Endothelial cell of umbilical vein (primary cell): ENCODE measurements around the gene CBY3. TPM values are rescaled to one million over a fixed set of nuclear protein-coding genes. Genes with fewer than 3 reads are reported as not detected.

Source experiments
- BruUV-seq: library from RNA; stranded (reverse); fragments of 400-500 nt; replicated peaks from 2 replicates; lab custom pipeline; 2021; lab: Mats Ljungman, UMichigan
- CTCF ChIA-PET: fragments of 300-600, 350-600 bp; sonication (Branson Sonifier 250); formaldehyde crosslinking; loops from one replicate; lab custom pipeline; 2021; ENCODE audit warnings: antibody characterized with exemption, inconsistent platforms; lab: Charles Lee
- POLR2A ChIA-PET: fragments of 300-600, 350-600 bp; sonication (Branson Sonifier 250); formaldehyde crosslinking; loops from one replicate; lab custom pipeline; 2021; ENCODE audit warnings: antibody characterized with exemption, inconsistent platforms; lab: Charles Lee
- DNase-seq: peaks from one replicate; pipeline ENCODE4 v3.0.0-alpha.2; 2011; ENCODE audit warnings: low read depth, low spot score
- FAIRE-seq: peaks from 2 replicates; lab custom pipeline; 2011; peaks lifted over from hg19 to GRCh38; lab: Jason Lieb, UNC
- H2AFZ ChIP-seq: 2 replicates; pipeline ENCODE4 v1.6.0; 2012; ENCODE audit warnings: low read depth, low read length, control low read depth, inconsistent platforms
- H3K27ac ChIP-seq: 2 replicates; pipeline ENCODE4 v1.5.1; 2011; ENCODE audit warnings: low read depth, mild to moderate bottlenecking, control low read depth, low read length, moderate library complexity; ENCODE audit not compliant: insufficient read depth
- H3K27me3 ChIP-seq, 2 experiments: 2 replicates each; pipeline versions ENCODE4 v1.6.0 to v1.6.1; 2011; ENCODE audit warnings: low read length in 2 of 2, mixed read lengths in 1 of 2; ENCODE audit not compliant: control insufficient read depth in 2 of 2, insufficient read depth in 2 of 2
- H3K36me3 ChIP-seq, 2 experiments: 2 replicates in 1 of 2; 3 replicates in 1 of 2; pipeline ENCODE4 v1.5.1; 2011; ENCODE audit warnings: low read length in 2 of 2, mild to moderate bottlenecking in 1 of 2, moderate library complexity in 1 of 2; ENCODE audit not compliant: control insufficient read depth in 2 of 2, insufficient read depth in 2 of 2; ENCODE audit errors: extremely low read depth in 1 of 2
- H3K4me1 ChIP-seq: 3 replicates; pipeline ENCODE4 v1.5.1; 2011; ENCODE audit warnings: mild to moderate bottlenecking, low read length; ENCODE audit not compliant: control insufficient read depth, insufficient read depth; ENCODE audit errors: extremely low read depth
- H3K4me2 ChIP-seq: 2 replicates; pipeline ENCODE4 v1.6.1; 2011; ENCODE audit warnings: low read length, control low read depth, mixed read lengths; ENCODE audit not compliant: insufficient read depth
- H3K4me3 ChIP-seq, 3 experiments: fragments of 200-600 bp in 1 of 3; sonication (generic), shearing (Covaris generic) in 1 of 3; replicated peaks in 1 of 3; 2 replicates each; pipeline ENCODE4 v1.5.1; 2011 to 2016; ENCODE audit warnings: control low read depth in 3 of 3, low read length in 3 of 3, mild to moderate bottlenecking in 2 of 3, inconsistent platforms in 1 of 3, low read depth in 1 of 3, moderate library complexity in 1 of 3; ENCODE audit not compliant: insufficient read depth in 1 of 3
- H3K79me2 ChIP-seq: 2 replicates; pipeline ENCODE4 v1.6.0; 2012; ENCODE audit warnings: low read length, inconsistent platforms; ENCODE audit not compliant: control insufficient read depth, insufficient read depth
- H3K9ac ChIP-seq: replicated peaks from 2 replicates; pipeline ENCODE3; 2011; ENCODE audit warnings: low read length, control low read depth; ENCODE audit not compliant: insufficient read depth; ENCODE audit errors: extremely low read depth
- H3K9me1 ChIP-seq: replicated peaks from 3 replicates; pipeline ENCODE4 v1.6.0; 2011; ENCODE audit warnings: mild to moderate bottlenecking, low read length; ENCODE audit not compliant: control insufficient read depth, insufficient read depth; ENCODE audit errors: extremely low read depth
- H3K9me3 ChIP-seq: replicated peaks from 2 replicates; pipeline ENCODE4 v1.5.1; 2012; ENCODE audit warnings: low read length, inconsistent platforms; ENCODE audit not compliant: control insufficient read depth, insufficient read depth
- H4K20me1 ChIP-seq: replicated peaks from 2 replicates; pipeline ENCODE3; 2011; ENCODE audit warnings: mild to moderate bottlenecking, low read length; ENCODE audit not compliant: control insufficient read depth, insufficient read depth; ENCODE audit errors: extremely low read depth
- GATA2 ChIP-seq: IDR thresholded peaks from 2 replicates; pipeline ENCODE4 v1.7.0; 2011; ENCODE audit warnings: low read depth, mild to moderate bottlenecking, moderate library complexity, mixed read lengths, low read length; ENCODE audit not compliant: insufficient read length, insufficient read depth
- MAX ChIP-seq: IDR thresholded peaks from 2 replicates; pipeline ENCODE4 v1.6.1; 2011; ENCODE audit not compliant: insufficient read depth, insufficient read length
- POLR2A ChIP-seq: IDR thresholded peaks from 2 replicates; pipeline ENCODE4 v1.6.1; 2012; ENCODE audit warnings: low read depth, mild to moderate bottlenecking, control low read depth, low read length
- POLR2AphosphoS5 ChIP-seq: IDR thresholded peaks from 2 replicates; pipeline ENCODE4 v1.6.1; 2012; ENCODE audit warnings: low read depth, mild to moderate bottlenecking, control low read depth, low read length, moderate library complexity; ENCODE audit not compliant: insufficient read depth
- dilution Hi-C: fragments of 300-500 bp; cut with MboI; formaldehyde crosslinking; loops from one replicate; pipeline ENCODE4 v1.15.0; 2019; ENCODE audit warnings: low sequenced_read_pairs; ENCODE audit not compliant: extremely low pct_ligation_motif_present
- intact Hi-C: fragments of 100-400 bp; cut with micrococcal nuclease; formaldehyde crosslinking; loops from one replicate; pipeline ENCODE4 v1.10.0; 2022
- polyA plus RNA-seq, 4 experiments: library from polyadenylated mRNA; depleted of rRNA in 3 of 4; stranded (reverse) in 3 of 4; unstranded in 1 of 4; fragments of >200 nt; gene quantifications; 2 replicates each; pipeline versions ENCODE4 v1.2.1 to v1.2.3, GENCODE V29; 2011 to 2012; ENCODE audit warnings: missing spikeins in 1 of 4
- total RNA-seq: library from RNA; stranded (reverse); gene quantifications from 2 replicates; pipeline ENCODE4 v1.2.3, GENCODE V29; 2021

The CBY3 gene
- total and polyA plus RNA-seq, 2 donors (not counting 3 experiments of a cell fraction or from before 2014, with no cell fraction given) = not detected

GRCh38 chr5:179698935-179699615 lies 18.2 kb upstream of the CBY3 start, which contains the start of gene CANX:
CANX (plus strand) TSS chr5:179698967; CDS start chr5:179705682, 6,715 bp downstream.
- Histone ChIP-seq H3K4me3 (peak within 1 kb of the TSS; percentile 77 to 96 (median 90)), H3K27ac (peak within 1 kb of the TSS; percentile 94), H4K20me1 (no peaks in the 10 kb centered on the region), H3K9ac (peak within 1 kb of the TSS; percentile 97), H3K9me3 (no peaks in the 10 kb centered on the region), H3K4me2 (peak within 1 kb of the TSS; percentile 81), H2AFZ (peak within 1 kb of the TSS; percentile 44), H3K36me3 (peaks cover 2 to 4% of the 10 kb centered on the region in 2 experiments), H3K79me2 (peaks cover 52% of the 10 kb centered on the region), H3K9me1 (no peaks in the 10 kb centered on the region), H3K27me3 (no peaks in the 10 kb centered on the region), H3K4me1 (peaks cover 18% of the 10 kb centered on the region)
- CTCF ChIA-PET = interaction anchor here (0.9 kb wide), 1 partner anchor 17 kb away, joined by 3 read pairs; no protein-coding TSS in a partner anchor
- intact Hi-C loops = loop anchor here (1.0 to 5.0 kb wide), 7 partner anchors 12 to 1543 kb away; partner anchors contain the start of genes HNRNPH1, MAML1, MGAT4B and MRNIP
- DNase-seq (peak; percentile 46), FAIRE-seq (no peak)
- POLR2A ChIA-PET = interaction anchor here (4.4 kb wide), 1 partner anchor 76 kb away, joined by 18 read pairs; the partner anchor contains the start of gene HNRNPH1
- TF ChIP-seq POLR2AphosphoS5 (peak; percentile 56), POLR2A (peak; percentile 7), GATA2 (no peak), MAX (peak; percentile 76)
- dilution Hi-C loops = no loop called here
- BruUV-seq = no TSS peak
